Gastrocnemius medialis (tissue), 4 donors: ENCODE results near the gene IDUA. TPM values are rescaled to one million over a fixed set of nuclear protein-coding genes. Genes with fewer than 3 reads are reported as not detected.

Source experiments
- ATAC-seq, 2 donors: fragments of 150-250 bp; one replicate each; pipeline ENCODE4 v1.9.1; 2016
- DNase-seq, 2 donors: peaks; one replicate each; pipeline ENCODE4 v3.0.0-alpha.2; 2019
- H3K27ac ChIP-seq, 4 donors: fragments of 200-600 bp; sonication (generic); 1 replicate in 1 of 4; 2 replicates in 3 of 4; pipeline ENCODE4 v1.5.1; 2016 to 2018; ENCODE audit warnings: mild to moderate bottlenecking in 2 of 4, moderate library complexity in 1 of 4
- H3K27me3 ChIP-seq, 3 donors: fragments of 200-600 bp; sonication (generic) in 2 of 3; 1 replicate in 1 of 3; 2 replicates in 2 of 3; pipeline versions ENCODE4 v1.5.1 to v1.6.0; 2016 to 2019; ENCODE audit warnings: mild to moderate bottlenecking in 1 of 3, moderate library complexity in 1 of 3
- H3K36me3 ChIP-seq, 2 donors: fragments of 200-600 bp; sonication (generic) in 1 of 2; one replicate each; pipeline ENCODE4 v1.5.1; 2017 to 2018
- H3K4me1 ChIP-seq, 2 donors: fragments of 200-600 bp; sonication (generic) in 1 of 2; one replicate each; pipeline ENCODE4 v1.5.1; 2016 to 2017; ENCODE audit warnings: mild to moderate bottlenecking in 2 of 2
- H3K4me3 ChIP-seq, 4 donors: fragments of 200-600 bp; sonication (generic) in 3 of 4; 1 replicate in 1 of 4; 2 replicates in 3 of 4; pipeline ENCODE4 v1.5.1; 2016 to 2019; ENCODE audit warnings: mild to moderate bottlenecking in 2 of 4
- H3K9me3 ChIP-seq, 3 donors: fragments of 200-600 bp; sonication (generic) in 2 of 3; 1 replicate in 1 of 3; 2 replicates in 2 of 3; pipeline ENCODE4 v1.5.1; 2016 to 2019
- CTCF ChIP-seq, 5 experiments: fragments of 450-650 bp in 3 of 5; fragments of 200-600 bp in 2 of 5; sonication (generic) in 2 of 5; IDR thresholded peaks in 4 of 5; conservative IDR thresholded peaks in 1 of 5; 1 replicate in 4 of 5; 2 replicates in 1 of 5; pipeline ENCODE4 v1.5.1; 2016 to 2019; ENCODE audit warnings: antibody characterized with exemption in 5 of 5, mild to moderate bottlenecking in 3 of 5, moderate library complexity in 3 of 5
- POLR2A ChIP-seq, 2 donors: fragments of 450-650 bp; IDR thresholded peaks; one replicate each; pipeline ENCODE4 v1.6.1; 2017; ENCODE audit warnings: antibody characterized with exemption in 2 of 2, mild to moderate bottlenecking in 2 of 2, moderate library complexity in 2 of 2
- in situ Hi-C, 4 donors: fragments of 200-750 bp; cut with MboI; loops; one replicate each; pipeline versions ENCODE4 v1.15.0 to v1.8.0; 2017; ENCODE audit warnings: low sequenced_read_pairs in 4 of 4
- intact Hi-C: fragments of 100-400 bp; cut with DNase I; formaldehyde crosslinking; loops from one replicate; pipeline ENCODE4 v1.15.1; 2023; ENCODE audit warnings: low total_unique reads
- total RNA-seq, 4 donors: library from RNA; depleted of rRNA; stranded (reverse); fragments of >200 nt; gene quantifications; one replicate each; pipeline versions ENCODE4 v1.1.0 to v1.2.3, GENCODE V29; 2016

The IDUA gene
- total RNA-seq, 4 donors from 2014 or later = 0.12 to 10.8 (median 2.4) TPM

- intact Hi-C loops (no loop called here), in situ Hi-C loops (no loop called here)
- DNase-seq (no peak), ATAC-seq (no peak)
- TF ChIP-seq CTCF (IDR thresholded peaks at IDR 0.05 in 4 of 5, conservative IDR thresholded peaks at IDR 0.05 in 1 of 5) = no peak
- TF ChIP-seq POLR2A (IDR thresholded peaks at IDR 0.05) = no peak
- Histone ChIP-seq H3K4me3 (no peak overlapping the region), H3K4me1 (no peaks in the 10 kb centered on the region), H3K27ac (no peak overlapping the region), H3K27me3 (no peaks in the 10 kb centered on the region), H3K36me3 (peaks cover 0 to 15% of the 10 kb centered on the region in 2 donors), H3K9me3 (no peaks in the 10 kb centered on the region)
Measured at GRCh38 chr4:958696-959337, 28.0 kb upstream of the IDUA start.

- Histone ChIP-seq H3K4me1 (no peaks in the 10 kb centered on the region), H3K36me3 (peaks cover 0 to 15% of the 10 kb centered on the region in 2 donors), H3K27ac (no peak overlapping the region), H3K4me3 (no peak overlapping the region), H3K9me3 (no peaks in the 10 kb centered on the region), H3K27me3 (no peaks in the 10 kb centered on the region)
- ATAC-seq (no peak), DNase-seq (peak in 1 of 2 donors; percentile 8)
- TF ChIP-seq CTCF (IDR thresholded peaks at IDR 0.05 in 4 of 5, conservative IDR thresholded peaks at IDR 0.05 in 1 of 5) (no peak), POLR2A (IDR thresholded peaks at IDR 0.05) (no peak)
- in situ Hi-C loops = no loop called here
- intact Hi-C loops = no loop called here
Measured at GRCh38 chr4:959338-960139, 27.3 kb upstream of the IDUA start.

- Histone ChIP-seq H3K9me3 (no peaks in the 10 kb centered on the region), H3K4me1 (no peaks in the 10 kb centered on the region), H3K27ac (no peak overlapping the region), H3K4me3 (no peak overlapping the region), H3K27me3 (no peaks in the 10 kb centered on the region), H3K36me3 (peaks cover 0 to 15% of the 10 kb centered on the region in 2 donors)
- no peak for ATAC-seq
- intact Hi-C loops = no loop called here
- TF ChIP-seq POLR2A (IDR thresholded peaks at IDR 0.05) (no peak), CTCF (IDR thresholded peaks at IDR 0.05 in 4 of 5, conservative IDR thresholded peaks at IDR 0.05 in 1 of 5) (no peak)
- DNase-seq = no peak
- in situ Hi-C loops = no loop called here
Measured at GRCh38 chr4:960140-960635, 26.7 kb upstream of the IDUA start.

GRCh38 chr4:960636-961350, 26.1 kb upstream of the IDUA start:
- in situ Hi-C loops (no loop called here), intact Hi-C loops (no loop called here)
- Histone ChIP-seq H3K9me3 (no peaks in the 10 kb centered on the region), H3K4me3 (no peak overlapping the region), H3K36me3 (peaks cover 0 to 11% of the 10 kb centered on the region in 2 donors), H3K27ac (no peak overlapping the region), H3K27me3 (no peaks in the 10 kb centered on the region), H3K4me1 (no peaks in the 10 kb centered on the region)
- TF ChIP-seq POLR2A (IDR thresholded peaks at IDR 0.05) (no peak), CTCF (IDR thresholded peaks at IDR 0.05 in 4 of 5, conservative IDR thresholded peaks at IDR 0.05 in 1 of 5) (no peak)
- ATAC-seq (no peak), DNase-seq (no peak)
